PC-3 (cell line): Measurements from ENCODE around the gene PRPS1. TPM values are rescaled to one million over a fixed set of nuclear protein-coding genes. Genes with fewer than 3 reads are reported as not detected.

Experiments
- total RNA-seq: library from RNA; depleted of rRNA; stranded (reverse); fragments of >200 nt; gene quantifications from 2 replicates; pipeline ENCODE4 v1.2.3, GENCODE V29; 2014; rRNA removed

PRPS1 gene
- total RNA-seq, 1 experiment from 2014 or later = 57.0 TPM

Other genes starting within 250 kb of the PRPS1 start
- gene FRMPD3, start 178.9 kb upstream of the PRPS1 start, total RNA-seq = 0.04 TPM in 1 of 2 replicates, not detected in the other
- 17.8 and 18.1 TPM in 2 replicates for gene TSC22D3, start 147.3 kb downstream of the PRPS1 start, total RNA-seq
- gene NCBP2L, start 149.2 kb downstream of the PRPS1 start, total RNA-seq = not detected in 2 replicates
- 19.2 and 23.2 TPM in 2 replicates for gene MID2, start 197.4 kb downstream of the PRPS1 start, total RNA-seq